Hepatocyte (in vitro differentiated cells): ENCODE measurements around the gene CAPN7. TPM values are rescaled to one million over a fixed set of nuclear protein-coding genes. Genes with fewer than 3 reads are reported as not detected.

ENCODE experiments used
- DNase-seq: peaks from one replicate; pipeline ENCODE4 v3.0.0-alpha.2; 2016; ENCODE audit warnings: low spot score
- H2AFZ ChIP-seq: fragments of 200-600 bp; sonication (generic); 2 replicates; pipeline ENCODE4 v1.6.0; 2016; ENCODE audit warnings: antibody characterized with exemption, mild to moderate bottlenecking
- H3K27ac ChIP-seq: fragments of 200-600 bp; sonication (generic); 2 replicates; pipeline ENCODE4 v1.5.1; 2016; ENCODE audit warnings: mild to moderate bottlenecking
- H3K27me3 ChIP-seq: fragments of 200-600 bp; sonication (generic); 2 replicates; pipeline ENCODE4 v1.6.1; 2016
- H3K36me3 ChIP-seq: fragments of 200-600 bp; sonication (generic); replicated peaks from 2 replicates; pipeline ENCODE4 v1.5.1; 2016; ENCODE audit warnings: low read depth; ENCODE audit not compliant: insufficient read depth
- H3K4me1 ChIP-seq: fragments of 200-600 bp; sonication (generic); 2 replicates; pipeline ENCODE4 v1.5.1; 2016; ENCODE audit warnings: mild to moderate bottlenecking, moderate library complexity; ENCODE audit not compliant: insufficient read depth
- H3K4me2 ChIP-seq: fragments of 200-600 bp; sonication (generic); 2 replicates; pipeline ENCODE4 v1.6.0; 2016
- H3K4me3 ChIP-seq: fragments of 200-600 bp; sonication (generic); 2 replicates; pipeline ENCODE4 v1.5.1; 2016; ENCODE audit warnings: mild to moderate bottlenecking
- H3K79me2 ChIP-seq: fragments of 200-600 bp; sonication (generic); 2 replicates; pipeline ENCODE4 v1.6.0; 2017; ENCODE audit warnings: mild to moderate bottlenecking
- H3K9me2 ChIP-seq: fragments of 200-600 bp; sonication (generic); replicated peaks from 2 replicates; pipeline ENCODE4 v1.6.0; 2017; ENCODE audit warnings: mild to moderate bottlenecking; ENCODE audit not compliant: insufficient read depth
- H3K9me3 ChIP-seq: fragments of 200-600 bp; sonication (generic); 2 replicates; pipeline ENCODE4 v1.5.1; 2016; ENCODE audit warnings: low read depth, mild to moderate bottlenecking
- H4K20me1 ChIP-seq: fragments of 200-600 bp; sonication (generic); 2 replicates; pipeline ENCODE4 v1.6.0; 2016; ENCODE audit warnings: mild to moderate bottlenecking; ENCODE audit not compliant: insufficient read depth, poor library complexity, severe bottlenecking
- CTCF ChIP-seq: fragments of 200-600 bp; sonication (generic); IDR thresholded peaks from 2 replicates; pipeline ENCODE4 v1.5.1; 2016; ENCODE audit warnings: antibody characterized with exemption, mild to moderate bottlenecking; ENCODE audit not compliant: poor library complexity
- EZH2 ChIP-seq: fragments of 200-600 bp; sonication (generic); IDR thresholded peaks from 2 replicates; pipeline ENCODE4 v1.6.1; 2016; ENCODE audit warnings: antibody characterized with exemption, mild to moderate bottlenecking, borderline replicate concordance
- EZH2phosphoT487 ChIP-seq: fragments of 200-600 bp; sonication (generic); IDR thresholded peaks from one replicate; pipeline ENCODE4 v1.6.1; 2018; ENCODE audit warnings: antibody characterized with exemption, mild to moderate bottlenecking, low read depth, moderate library complexity; ENCODE audit not compliant: unreplicated experiment, severe bottlenecking
- WGBS: methylation state at CpG from one replicate; pipeline ENCODE4 v1.1.6; 2016; ENCODE audit warnings: low lambda C conversion rate; ENCODE audit errors: missing lambda C conversion rate; 5-methylcytosine and 5-hydroxymethylcytosine counted together
- polyA plus RNA-seq: library from polyadenylated mRNA; unstranded; fragments of >200 nt; fragmentation: Nextera tagmentation; extraction: Ambion mirVana; gene quantifications from 2 replicates; pipeline ENCODE4 v1.2.1, GENCODE V29; 2016
- total RNA-seq: library from RNA; depleted of rRNA; stranded (reverse); fragments of >200 nt; gene quantifications from 2 replicates; pipeline ENCODE4 v1.2.3, GENCODE V29; 2014

The CAPN7 gene
- total and polyA plus RNA-seq, 2 experiments from 2014 or later = 21.6 to 60.3 TPM

- Histone ChIP-seq H3K36me3 (no peaks in the 10 kb centered on the region), H3K79me2 (peaks cover 5% of the 10 kb centered on the region), H3K4me2 (no peak overlapping the region), H3K27ac (no peak overlapping the region), H3K4me1 (peaks cover 3% of the 10 kb centered on the region), H3K4me3 (no peak overlapping the region), H2AFZ (no peak overlapping the region), H4K20me1 (no peaks in the 10 kb centered on the region), H3K27me3 (no peaks in the 10 kb centered on the region), H3K9me3 (no peaks in the 10 kb centered on the region), H3K9me2 (no peaks in the 10 kb centered on the region)
- DNase-seq = no peak
- 88% methylated on average over 5 of the region's 5 CpGs for WGBS
- no peak for TF ChIP-seq CTCF
- TF ChIP-seq EZH2phosphoT487 = no peak
- no peak for TF ChIP-seq EZH2
Observed at GRCh38 chr3:15273227-15273626, 67.2 kb downstream of the CAPN7 start.

GRCh38 chr3:15276028-15276724 lies 70.1 kb downstream of the CAPN7 start:
- no peaks in the 10 kb centered on the region for H3K9me3 ChIP-seq
- H3K4me1 ChIP-seq = no peaks in the 10 kb centered on the region
- H3K4me2 ChIP-seq = no peak overlapping the region
- H3K9me2 ChIP-seq = no peaks in the 10 kb centered on the region
- TF ChIP-seq EZH2 (no peak), EZH2phosphoT487 (no peak), CTCF (no peak)
- no peak overlapping the region for H2AFZ ChIP-seq
- H3K27ac ChIP-seq = no peak overlapping the region
- H4K20me1 ChIP-seq = no peaks in the 10 kb centered on the region
- no peaks in the 10 kb centered on the region for H3K36me3 ChIP-seq
- H3K79me2 ChIP-seq = peaks cover 12% of the 10 kb centered on the region
- H3K4me3 ChIP-seq = no peak overlapping the region
- WGBS = 97% methylated on average over 11 of the region's 11 CpGs
- DNase-seq = no peak
- no peaks in the 10 kb centered on the region for H3K27me3 ChIP-seq

- no peaks in the 10 kb centered on the region for H3K36me3 ChIP-seq
- no peak overlapping the region for H3K27ac ChIP-seq
- no peaks in the 10 kb centered on the region for H3K27me3 ChIP-seq
- no peak overlapping the region for H3K4me3 ChIP-seq
- no peaks in the 10 kb centered on the region for H3K4me1 ChIP-seq
- no peak overlapping the region for H2AFZ ChIP-seq
- DNase-seq = no peak
- H3K79me2 ChIP-seq = peaks cover 26% of the 10 kb centered on the region
- TF ChIP-seq CTCF (no peak), EZH2 (no peak), EZH2phosphoT487 (no peak)
- H3K4me2 ChIP-seq = no peak overlapping the region
- H3K9me2 ChIP-seq = no peaks in the 10 kb centered on the region
- 80% methylated on average over 13 of the region's 13 CpGs for WGBS
- H3K9me3 ChIP-seq = no peaks in the 10 kb centered on the region
- H4K20me1 ChIP-seq = no peaks in the 10 kb centered on the region
Observed at GRCh38 chr3:15277861-15278500, 71.9 kb downstream of the CAPN7 start.
